Thymus (tissue), 11 donors: Measurements from ENCODE around the gene DYNLRB2. TPM values are rescaled to one million over a fixed set of nuclear protein-coding genes. Genes with fewer than 3 reads are reported as not detected.

ENCODE experiments used
- DNase-seq, 9 donors: peaks; one replicate each; pipeline ENCODE4 v3.0.0-alpha.2; 2013; ENCODE audit warnings: low spot score in 9 of 9, low read depth in 6 of 9, missing footprints in 1 of 9
- H3K27ac ChIP-seq, 2 donors: one replicate each; pipeline ENCODE4 v1.5.1; 2013; ENCODE audit warnings: control low read depth in 1 of 2, low read depth in 1 of 2, low read length in 1 of 2, mild to moderate bottlenecking in 1 of 2, moderate library complexity in 1 of 2
- H3K27me3 ChIP-seq, 2 donors: one replicate each; pipeline ENCODE4 v1.5.1; 2013; ENCODE audit warnings: low read length in 1 of 2; ENCODE audit not compliant: control insufficient read depth in 2 of 2, insufficient read depth in 1 of 2
- H3K36me3 ChIP-seq, 2 donors: one replicate each; pipeline ENCODE4 v1.5.1; 2013; ENCODE audit warnings: low read length in 1 of 2, mild to moderate bottlenecking in 1 of 2, moderate library complexity in 1 of 2; ENCODE audit not compliant: control insufficient read depth in 2 of 2, insufficient read depth in 2 of 2
- H3K4me1 ChIP-seq, 2 donors: one replicate each; pipeline ENCODE4 v1.5.1; 2013; ENCODE audit warnings: low read length in 2 of 2; ENCODE audit not compliant: control insufficient read depth in 2 of 2, insufficient read depth in 2 of 2
- H3K4me3 ChIP-seq, 2 donors: one replicate each; pipeline ENCODE4 v1.5.1; 2013; ENCODE audit warnings: low read length in 2 of 2, control low read depth in 1 of 2, mild to moderate bottlenecking in 1 of 2
- H3K9me3 ChIP-seq, 2 donors: one replicate each; pipeline ENCODE4 v1.5.1; 2013; ENCODE audit warnings: low read length in 1 of 2, mild to moderate bottlenecking in 1 of 2; ENCODE audit not compliant: control insufficient read depth in 2 of 2, insufficient read depth in 1 of 2
- WGBS: extraction: QIAGEN DNeasy Blood & Tissue Kit; methylation state at CpG from one replicate; pipeline ENCODE4 v1.1.7; 2013; 5-methylcytosine and 5-hydroxymethylcytosine counted together
- polyA plus RNA-seq: library from polyadenylated mRNA; stranded (reverse); fragments of 200-250 nt; gene quantifications from one replicate; pipeline ENCODE4 v1.2.3, GENCODE V29; 2013
- total RNA-seq: library from RNA; stranded (reverse); fragments of 120-200 nt; gene quantifications from one replicate; pipeline ENCODE4 v1.2.4, GENCODE V29; 2013
- donor health status: healthy.

DYNLRB2 gene
- total and polyA plus RNA-seq, 2 donors, result 1.7 to 10.2 TPM

- Histone ChIP-seq H3K4me1 (no peaks in the 10 kb centered on the region), H3K27ac (no peak overlapping the region), H3K4me3 (no peak overlapping the region), H3K9me3 (peaks cover 0 to 4% of the 10 kb centered on the region in 2 donors), H3K27me3 (no peaks in the 10 kb centered on the region), H3K36me3 (no peaks in the 10 kb centered on the region)
- WGBS, result 94% methylated on average over 3 of the region's 3 CpGs
- no peak for DNase-seq
These were observed 42.7 kb downstream of the DYNLRB2 start for GRCh38 chr16:80583466-80583865.

DNA sequence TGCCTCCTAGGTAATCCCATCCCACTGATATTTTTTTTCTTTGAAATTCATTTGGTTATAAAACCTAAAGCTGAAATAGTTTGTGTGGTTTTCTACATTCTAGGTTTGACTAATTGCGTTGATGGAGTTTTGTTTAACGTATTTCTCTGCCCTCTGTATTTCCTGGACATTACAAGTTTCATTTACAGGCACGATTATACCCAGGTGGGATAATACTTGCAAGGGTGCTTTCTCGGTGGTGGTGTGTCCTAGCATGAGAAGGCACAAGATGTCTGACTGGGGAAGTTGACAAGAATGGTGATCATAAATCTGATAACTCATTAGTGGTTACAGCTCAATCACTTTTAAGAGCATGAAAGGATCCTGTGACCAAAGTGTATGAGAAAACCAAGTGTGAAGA lies 45.0 kb downstream of the DYNLRB2 start:
- Histone ChIP-seq H3K4me3 (no peak overlapping the region), H3K36me3 (no peaks in the 10 kb centered on the region), H3K9me3 (no peaks in the 10 kb centered on the region), H3K4me1 (peaks cover under 1% of the 10 kb centered on the region in 2 donors), H3K27ac (no peak overlapping the region), H3K27me3 (peaks cover 0 to 3% of the 10 kb centered on the region in 2 donors)
- 92% methylated on average over 4 of the region's 4 CpGs for WGBS
- no peak for DNase-seq

DNA sequence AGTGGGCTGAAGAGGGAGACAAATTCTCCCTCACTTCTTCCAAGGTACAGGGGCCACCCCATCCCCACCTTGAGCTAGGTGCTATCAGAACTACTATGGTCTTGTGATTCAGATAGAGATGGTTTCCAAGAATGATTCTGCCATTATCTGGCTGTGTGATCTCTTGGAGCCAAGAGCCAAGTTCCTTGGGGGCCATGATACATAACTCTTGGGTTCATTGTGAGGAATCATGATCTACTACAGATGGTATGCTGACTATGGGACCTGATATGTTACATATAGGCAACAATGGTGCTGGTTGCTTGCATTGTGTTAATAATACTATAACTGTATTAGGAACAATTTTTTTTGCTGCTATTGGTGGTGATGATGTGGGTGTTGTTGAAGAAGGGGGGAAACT lies 45.7 kb downstream of the DYNLRB2 start:
- H3K27me3 ChIP-seq, result peaks cover 0 to 3% of the 10 kb centered on the region in 2 donors
- H3K4me1 ChIP-seq, result peaks cover 7% of the 10 kb centered on the region in 2 donors
- H3K9me3 ChIP-seq, result no peaks in the 10 kb centered on the region
- H3K36me3 ChIP-seq, result no peaks in the 10 kb centered on the region
- DNase-seq, result no peak
- H3K4me3 ChIP-seq, result no peak overlapping the region
- H3K27ac ChIP-seq, result no peak overlapping the region

DNA sequence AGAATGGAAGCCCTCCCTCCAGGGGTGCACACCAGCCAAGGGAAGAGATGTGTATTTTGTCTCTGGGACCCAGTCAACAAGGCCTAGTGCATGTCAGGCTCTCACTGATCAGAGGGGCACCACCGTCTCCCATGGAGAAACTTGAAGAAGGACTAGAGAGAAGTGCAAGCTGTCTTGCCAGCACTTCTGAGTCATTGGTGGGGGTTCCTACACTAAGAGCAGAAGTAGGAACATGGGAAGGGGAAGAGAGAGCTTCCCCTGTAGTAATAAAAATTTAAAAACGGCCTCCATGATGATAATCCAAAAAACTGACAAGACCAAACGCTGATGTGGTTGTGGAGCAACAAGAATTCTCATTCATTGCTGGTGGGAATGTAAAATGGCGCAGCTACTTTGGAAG lies 46.3 kb downstream of the DYNLRB2 start:
- Histone ChIP-seq H3K4me1 (peaks cover 12 to 13% of the 10 kb centered on the region in 2 donors), H3K9me3 (no peaks in the 10 kb centered on the region), H3K27ac (no peak overlapping the region), H3K27me3 (peaks cover 0 to 3% of the 10 kb centered on the region in 2 donors), H3K4me3 (no peak overlapping the region), H3K36me3 (no peaks in the 10 kb centered on the region)
- WGBS, result 89% methylated on average over 4 of the region's 4 CpGs
- DNase-seq, result no peak

GRCh38 chr16:80591071-80591915 lies 50.5 kb downstream of the DYNLRB2 start:
- H3K27ac ChIP-seq, result no peak overlapping the region
- WGBS, result 25% methylated on average over 7 of the region's 7 CpGs
- peaks cover 14% of the 10 kb centered on the region in 2 donors for H3K4me1 ChIP-seq

GRCh38 chr16:80592273-80592672 lies 51.5 kb downstream of the DYNLRB2 start:
- H3K4me3 ChIP-seq, result no peak overlapping the region
- peaks cover 14% of the 10 kb centered on the region in 2 donors for H3K4me1 ChIP-seq
- H3K36me3 ChIP-seq, result no peaks in the 10 kb centered on the region
- no peak overlapping the region for H3K27ac ChIP-seq
- no peak for DNase-seq
- peaks cover 0 to 3% of the 10 kb centered on the region in 2 donors for H3K27me3 ChIP-seq
- over 99% methylated on average over 2 of the region's 2 CpGs for WGBS
- H3K9me3 ChIP-seq, result no peaks in the 10 kb centered on the region

More at GRCh38 chr16:80591071-80591915, 50.5 kb downstream of the DYNLRB2 start:
- peak in 6 of 9 donors; percentile 8 to 60 (median 19) for DNase-seq
- H3K9me3 ChIP-seq, result no peaks in the 10 kb centered on the region
- peaks cover 0 to 3% of the 10 kb centered on the region in 2 donors for H3K27me3 ChIP-seq
- H3K36me3 ChIP-seq, result no peaks in the 10 kb centered on the region
- H3K4me3 ChIP-seq, result no peak overlapping the region

DNA sequence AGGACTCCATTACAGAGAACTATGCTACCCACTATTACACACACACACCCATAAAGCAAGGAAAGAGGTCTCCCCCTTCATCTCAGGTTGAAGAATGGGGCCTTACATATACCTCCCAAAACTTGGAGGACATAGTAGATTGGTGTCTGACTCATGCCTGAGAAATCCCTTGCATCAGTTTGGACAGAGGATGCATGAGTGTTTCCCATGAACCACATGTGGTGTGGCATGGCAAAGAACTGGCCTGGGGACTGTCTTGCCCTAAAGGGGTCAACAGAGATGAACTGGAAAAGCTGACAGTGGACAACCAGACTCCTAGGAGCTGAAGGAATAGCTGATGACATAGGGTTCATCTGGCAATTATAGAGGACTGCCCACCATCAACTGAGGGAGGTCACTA lies 54.0 kb downstream of the DYNLRB2 start:
- H3K36me3 ChIP-seq, result no peaks in the 10 kb centered on the region
- no peaks in the 10 kb centered on the region for H3K9me3 ChIP-seq
- no peaks in the 10 kb centered on the region for H3K27me3 ChIP-seq
- no peak overlapping the region for H3K27ac ChIP-seq
- H3K4me1 ChIP-seq, result peaks cover 14% of the 10 kb centered on the region in 2 donors
- no peak for DNase-seq
- H3K4me3 ChIP-seq, result no peak overlapping the region

- Histone ChIP-seq H3K27me3 (no peaks in the 10 kb centered on the region), H3K4me3 (no peak overlapping the region), H3K9me3 (no peaks in the 10 kb centered on the region), H3K4me1 (peaks cover 5 to 6% of the 10 kb centered on the region in 2 donors), H3K36me3 (no peaks in the 10 kb centered on the region), H3K27ac (no peak overlapping the region)
- 90% methylated on average over 7 of the region's 7 CpGs for WGBS
- no peak for DNase-seq
These were observed 55.9 kb downstream of the DYNLRB2 start for GRCh38 chr16:80596507-80597207.

DNA sequence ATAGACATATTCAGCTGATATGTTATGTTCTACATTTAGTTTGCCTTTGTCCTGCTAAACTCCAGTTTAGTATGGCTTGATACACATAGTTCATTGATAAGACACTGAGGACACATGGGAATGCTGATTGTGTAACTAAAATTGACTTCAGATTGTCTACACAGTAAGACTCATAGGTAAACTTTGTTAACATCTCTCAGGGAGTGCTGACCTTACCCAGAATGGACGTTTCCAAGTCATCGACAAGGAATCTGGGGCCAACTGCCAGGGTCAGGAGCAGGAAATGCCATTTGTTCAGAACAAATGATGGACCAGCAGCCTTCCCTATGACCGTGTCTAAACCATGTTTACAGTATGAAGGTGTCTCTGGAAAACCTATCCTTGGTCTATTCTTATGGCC lies 58.7 kb downstream of the DYNLRB2 start:
- Histone ChIP-seq H3K4me1 (no peaks in the 10 kb centered on the region), H3K27me3 (no peaks in the 10 kb centered on the region)

More for the DNA sequence above, 58.7 kb downstream of the DYNLRB2 start:
- no peak for DNase-seq
- no peaks in the 10 kb centered on the region for H3K36me3 ChIP-seq
- no peak overlapping the region for H3K27ac ChIP-seq
- no peaks in the 10 kb centered on the region for H3K9me3 ChIP-seq
- no peak overlapping the region for H3K4me3 ChIP-seq
- 96% methylated on average over 3 of the region's 3 CpGs for WGBS
